ENCODE results near the gene IGSF6.

DNA sequence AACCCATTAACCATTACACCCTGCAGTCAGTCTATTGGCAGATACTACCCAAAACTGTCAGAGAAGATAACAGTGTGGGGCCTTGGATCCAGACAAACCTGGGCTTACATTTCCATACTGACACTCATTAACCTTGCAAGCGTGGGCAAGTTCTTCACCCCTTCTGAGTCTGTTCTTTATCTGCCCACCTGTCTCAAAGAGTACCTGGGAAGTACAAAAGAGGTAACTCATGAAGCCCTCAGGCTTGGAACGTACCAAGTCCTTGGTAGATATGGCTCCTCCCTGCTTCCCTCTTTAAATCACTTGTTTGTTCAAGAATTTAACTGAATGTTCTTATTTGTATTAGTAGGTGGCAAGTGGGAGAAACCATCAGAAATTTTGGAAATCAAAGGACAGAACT, 2.5 kb upstream of the IGSF6 start:
- TF ChIP-seq, protein P1, sequence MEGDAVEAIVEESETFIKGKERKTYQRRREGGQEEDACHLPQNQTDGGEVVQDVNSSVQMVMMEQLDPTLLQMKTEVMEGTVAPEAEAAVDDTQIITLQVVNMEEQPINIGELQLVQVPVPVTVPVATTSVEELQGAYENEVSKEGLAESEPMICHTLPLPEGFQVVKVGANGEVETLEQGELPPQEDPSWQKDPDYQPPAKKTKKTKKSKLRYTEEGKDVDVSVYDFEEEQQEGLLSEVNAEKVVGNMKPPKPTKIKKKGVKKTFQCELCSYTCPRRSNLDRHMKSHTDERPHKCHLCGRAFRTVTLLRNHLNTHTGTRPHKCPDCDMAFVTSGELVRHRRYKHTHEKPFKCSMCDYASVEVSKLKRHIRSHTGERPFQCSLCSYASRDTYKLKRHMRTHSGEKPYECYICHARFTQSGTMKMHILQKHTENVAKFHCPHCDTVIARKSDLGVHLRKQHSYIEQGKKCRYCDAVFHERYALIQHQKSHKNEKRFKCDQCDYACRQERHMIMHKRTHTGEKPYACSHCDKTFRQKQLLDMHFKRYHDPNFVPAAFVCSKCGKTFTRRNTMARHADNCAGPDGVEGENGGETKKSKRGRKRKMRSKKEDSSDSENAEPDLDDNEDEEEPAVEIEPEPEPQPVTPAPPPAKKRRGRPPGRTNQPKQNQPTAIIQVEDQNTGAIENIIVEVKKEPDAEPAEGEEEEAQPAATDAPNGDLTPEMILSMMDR (IDR thresholded peaks at IDR 0.05; ENCODE audit: poor library complexity, severe bottlenecking): no peak
- TF ChIP-seq EZH2 (IDR thresholded peaks at IDR 0.05; ENCODE audit: borderline replicate concordance, insufficient read depth, low read length, poor library complexity, severe bottlenecking): no peak
- TF ChIP-seq, protein P2, sequence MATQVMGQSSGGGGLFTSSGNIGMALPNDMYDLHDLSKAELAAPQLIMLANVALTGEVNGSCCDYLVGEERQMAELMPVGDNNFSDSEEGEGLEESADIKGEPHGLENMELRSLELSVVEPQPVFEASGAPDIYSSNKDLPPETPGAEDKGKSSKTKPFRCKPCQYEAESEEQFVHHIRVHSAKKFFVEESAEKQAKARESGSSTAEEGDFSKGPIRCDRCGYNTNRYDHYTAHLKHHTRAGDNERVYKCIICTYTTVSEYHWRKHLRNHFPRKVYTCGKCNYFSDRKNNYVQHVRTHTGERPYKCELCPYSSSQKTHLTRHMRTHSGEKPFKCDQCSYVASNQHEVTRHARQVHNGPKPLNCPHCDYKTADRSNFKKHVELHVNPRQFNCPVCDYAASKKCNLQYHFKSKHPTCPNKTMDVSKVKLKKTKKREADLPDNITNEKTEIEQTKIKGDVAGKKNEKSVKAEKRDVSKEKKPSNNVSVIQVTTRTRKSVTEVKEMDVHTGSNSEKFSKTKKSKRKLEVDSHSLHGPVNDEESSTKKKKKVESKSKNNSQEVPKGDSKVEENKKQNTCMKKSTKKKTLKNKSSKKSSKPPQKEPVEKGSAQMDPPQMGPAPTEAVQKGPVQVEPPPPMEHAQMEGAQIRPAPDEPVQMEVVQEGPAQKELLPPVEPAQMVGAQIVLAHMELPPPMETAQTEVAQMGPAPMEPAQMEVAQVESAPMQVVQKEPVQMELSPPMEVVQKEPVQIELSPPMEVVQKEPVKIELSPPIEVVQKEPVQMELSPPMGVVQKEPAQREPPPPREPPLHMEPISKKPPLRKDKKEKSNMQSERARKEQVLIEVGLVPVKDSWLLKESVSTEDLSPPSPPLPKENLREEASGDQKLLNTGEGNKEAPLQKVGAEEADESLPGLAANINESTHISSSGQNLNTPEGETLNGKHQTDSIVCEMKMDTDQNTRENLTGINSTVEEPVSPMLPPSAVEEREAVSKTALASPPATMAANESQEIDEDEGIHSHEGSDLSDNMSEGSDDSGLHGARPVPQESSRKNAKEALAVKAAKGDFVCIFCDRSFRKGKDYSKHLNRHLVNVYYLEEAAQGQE (IDR thresholded peaks at IDR 0.05; ENCODE audit: borderline replicate concordance): no peak
- TF ChIP-seq POLR2AphosphoS5 (IDR thresholded peaks at IDR 0.05): no peak
- no peak for TF ChIP-seq EP300 (conservative IDR thresholded peaks at IDR 0.05; ENCODE audit: poor library complexity, severe bottlenecking)
- TF ChIP-seq RAD21 (conservative IDR thresholded peaks at IDR 0.05): no peak
- no peak for TF ChIP-seq MXI1 (conservative IDR thresholded peaks at IDR 0.05; ENCODE audit: poor library complexity, severe bottlenecking)

Measured in neural cell (in vitro differentiated cells).